Caco-2 (cell line): ENCODE data around the gene SECISBP2L. TPM values are rescaled to one million over a fixed set of nuclear protein-coding genes. Genes with fewer than 3 reads are reported as not detected.

Source experiments
- BruUV-seq: library from RNA; stranded (reverse); fragments of 400-500 nt; replicated peaks from 2 replicates; lab custom pipeline; 2021; lab: Mats Ljungman, UMichigan
- CTCF ChIA-PET: fragments of 300-600 bp; sonication (Branson Sonifier 250); formaldehyde crosslinking; loops from one replicate; lab custom pipeline; 2022; ENCODE audit warnings: antibody characterized with exemption; lab: Charles Lee
- POLR2A ChIA-PET: fragments of 300-600 bp; sonication (Branson Sonifier 250); formaldehyde crosslinking; loops from one replicate; lab custom pipeline; 2022; ENCODE audit warnings: antibody characterized with exemption; lab: Charles Lee
- DNase-seq, 2 experiments: peaks; one replicate each; pipeline versions ENCODE4 v3.0.0 to v3.0.0-alpha.2; 2020 to 2022
- H3K27me3 ChIP-seq: replicated peaks from 2 replicates; pipeline ENCODE4 v1.6.0; 2011; ENCODE audit warnings: low read length; ENCODE audit not compliant: control insufficient read depth, insufficient read depth
- H3K36me3 ChIP-seq: 2 replicates; pipeline ENCODE4 v1.5.1; 2011; ENCODE audit warnings: low read length; ENCODE audit not compliant: control insufficient read depth, insufficient read depth
- H3K4me1 ChIP-seq: fragments of 250-450 bp; sonication (Bioruptor Pico); 2 replicates; pipeline ENCODE4 v1.5.1; 2020; ENCODE audit warnings: mild to moderate bottlenecking
- H3K4me3 ChIP-seq: 2 replicates; pipeline ENCODE4 v1.5.1; 2011; ENCODE audit warnings: low read depth, mild to moderate bottlenecking, control low read depth, low read length
- H3K9me3 ChIP-seq: fragments of 250-450 bp; sonication (Bioruptor Pico); 2 replicates; pipeline ENCODE4 v1.5.1; 2020; ENCODE audit warnings: mild to moderate bottlenecking, moderate library complexity
- H3K27ac Mint-ChIP-seq: one replicate; pipeline ENCODE4 v1.8.0; 2022; ENCODE audit warnings: mixed read lengths; ENCODE audit not compliant: unreplicated experiment
- H3K27me3 Mint-ChIP-seq: one replicate; pipeline ENCODE4 v1.8.0; 2022; ENCODE audit warnings: mixed read lengths; ENCODE audit not compliant: insufficient read depth, unreplicated experiment
- H3K36me3 Mint-ChIP-seq: one replicate; pipeline ENCODE4 v1.8.0; 2022; ENCODE audit warnings: mild to moderate bottlenecking, mixed read lengths; ENCODE audit not compliant: insufficient read depth, unreplicated experiment
- H3K4me1 Mint-ChIP-seq: one replicate; pipeline ENCODE4 v1.8.0; 2022; ENCODE audit warnings: low read depth, mixed read lengths; ENCODE audit not compliant: unreplicated experiment
- H3K4me3 Mint-ChIP-seq: one replicate; pipeline ENCODE4 v1.8.0; 2022; ENCODE audit warnings: mild to moderate bottlenecking, moderate library complexity, mixed read lengths; ENCODE audit not compliant: unreplicated experiment
- H3K9me3 Mint-ChIP-seq: one replicate; pipeline ENCODE4 v1.8.0; 2022; ENCODE audit warnings: mixed read lengths; ENCODE audit not compliant: unreplicated experiment
- intact Hi-C: fragments of 100-400 bp; cut with micrococcal nuclease; formaldehyde crosslinking; loops from one replicate; pipeline ENCODE4 v1.10.0; 2022; ENCODE audit not compliant: unreplicated experiment
- total RNA-seq: library from RNA; stranded (reverse); gene quantifications from 2 replicates; pipeline ENCODE4 v1.2.3, GENCODE V29; 2022
- TF ChIP-seq, protein P1 (sequence below), 2 experiments: fragments of 200-600 bp in 1 of 2; IDR thresholded peaks; 1 replicate in 1 of 2; 2 replicates in 1 of 2; pipeline versions ENCODE4 v1.5.1 to v1.8.0; 2011 to 2022; ENCODE audit warnings: antibody characterized with exemption in 1 of 2, control low read depth in 1 of 2, inconsistent platforms in 1 of 2, low read depth in 1 of 2, low read length in 1 of 2, mild to moderate bottlenecking in 1 of 2, moderate library complexity in 1 of 2; ENCODE audit not compliant: insufficient read depth in 1 of 2, severe bottlenecking in 1 of 2, unreplicated experiment in 1 of 2

SECISBP2L gene
- total RNA-seq, 1 experiment from 2014 or later = 27.9 TPM

DNA sequence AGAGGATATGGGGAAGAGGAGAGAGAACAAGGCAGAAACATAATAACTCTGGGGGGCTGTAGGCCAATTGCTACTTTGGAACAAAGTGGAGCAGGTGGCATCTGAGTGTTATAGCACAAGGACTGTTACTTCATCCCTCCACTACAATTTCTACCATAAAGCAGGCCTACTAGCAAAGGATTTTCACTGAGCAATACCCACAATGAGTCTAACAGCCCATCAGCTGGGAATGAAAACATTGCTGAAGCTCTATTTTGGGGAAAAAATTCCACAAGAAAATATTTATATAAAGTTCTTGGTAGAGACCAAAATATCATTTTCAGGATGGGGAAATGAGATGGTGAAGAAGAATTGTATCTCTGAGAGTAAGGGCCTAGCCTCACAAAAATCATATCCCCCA lies 78.9 kb downstream of the SECISBP2L start:
- no TSS peak for BruUV-seq
- H3K4me3 ChIP-seq = no peak overlapping the region
- Mint-ChIP-seq H3K4me1 (peaks cover 11% of the 10 kb centered on the region), H3K4me3 (no peak overlapping the region), H3K27me3 (peaks cover 10% of the 10 kb centered on the region), H3K9me3 (no peaks in the 10 kb centered on the region), H3K36me3 (no peaks in the 10 kb centered on the region), H3K27ac (no peak overlapping the region)
- no peaks in the 10 kb centered on the region for H3K36me3 ChIP-seq
- no peaks in the 10 kb centered on the region; the same call in none of the 2 replicates for H3K27me3 ChIP-seq
- CTCF ChIA-PET = no interaction called here
- TF ChIP-seq, protein P1, sequence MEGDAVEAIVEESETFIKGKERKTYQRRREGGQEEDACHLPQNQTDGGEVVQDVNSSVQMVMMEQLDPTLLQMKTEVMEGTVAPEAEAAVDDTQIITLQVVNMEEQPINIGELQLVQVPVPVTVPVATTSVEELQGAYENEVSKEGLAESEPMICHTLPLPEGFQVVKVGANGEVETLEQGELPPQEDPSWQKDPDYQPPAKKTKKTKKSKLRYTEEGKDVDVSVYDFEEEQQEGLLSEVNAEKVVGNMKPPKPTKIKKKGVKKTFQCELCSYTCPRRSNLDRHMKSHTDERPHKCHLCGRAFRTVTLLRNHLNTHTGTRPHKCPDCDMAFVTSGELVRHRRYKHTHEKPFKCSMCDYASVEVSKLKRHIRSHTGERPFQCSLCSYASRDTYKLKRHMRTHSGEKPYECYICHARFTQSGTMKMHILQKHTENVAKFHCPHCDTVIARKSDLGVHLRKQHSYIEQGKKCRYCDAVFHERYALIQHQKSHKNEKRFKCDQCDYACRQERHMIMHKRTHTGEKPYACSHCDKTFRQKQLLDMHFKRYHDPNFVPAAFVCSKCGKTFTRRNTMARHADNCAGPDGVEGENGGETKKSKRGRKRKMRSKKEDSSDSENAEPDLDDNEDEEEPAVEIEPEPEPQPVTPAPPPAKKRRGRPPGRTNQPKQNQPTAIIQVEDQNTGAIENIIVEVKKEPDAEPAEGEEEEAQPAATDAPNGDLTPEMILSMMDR (IDR thresholded peaks at IDR 0.05; ENCODE audit: insufficient read depth in 1 of 2, low read depth in 1 of 2, low read length in 1 of 2, severe bottlenecking in 1 of 2, unreplicated experiment in 1 of 2) = no peak
- H3K4me1 ChIP-seq = no peaks in the 10 kb centered on the region
- no peaks in the 10 kb centered on the region for H3K9me3 ChIP-seq
- intact Hi-C loops = no loop called here
- no peak for DNase-seq
- POLR2A ChIA-PET = no interaction called here

DNA sequence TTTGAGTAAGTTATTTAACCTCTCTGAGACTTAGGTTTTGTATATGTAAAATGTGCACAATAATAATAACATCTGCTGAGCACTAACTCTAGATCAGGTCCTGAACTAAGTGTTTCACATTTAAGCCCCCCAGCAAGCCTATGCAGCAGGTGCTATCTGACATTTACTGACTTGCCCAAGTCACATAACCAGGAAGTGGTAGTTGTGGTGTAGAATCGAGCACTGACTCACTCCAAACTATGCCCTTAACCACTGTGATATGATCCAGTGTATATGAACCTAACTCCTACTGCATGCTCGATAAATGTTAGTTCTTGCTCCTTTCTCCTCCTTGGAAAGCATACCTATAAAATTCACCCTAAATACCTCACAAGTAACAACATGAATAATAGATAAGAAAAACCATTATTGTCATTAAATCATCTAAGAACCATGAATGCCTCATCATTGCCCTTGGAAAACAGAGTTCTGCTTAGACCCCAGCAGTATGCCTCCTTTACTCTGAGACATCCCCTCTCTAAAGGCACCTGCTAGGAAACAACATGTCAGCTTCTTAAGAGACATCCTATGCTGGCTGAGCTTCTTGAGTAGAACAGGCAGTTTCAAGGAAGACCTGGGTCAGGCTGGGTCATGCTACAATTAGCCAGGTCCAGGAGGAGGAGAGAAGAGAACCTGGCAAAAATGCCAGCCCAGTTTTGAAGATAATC lies 79.5 kb downstream of the SECISBP2L start:
- ChIA-PET CTCF (interaction anchor here (1.2 to 3.7 kb wide), 3 partner anchors 9 to 105 kb away, joined by 4 to 41 read pairs (median 20); partner anchors contain the start of gene EID1), POLR2A (no interaction called here)
- Histone ChIP-seq H3K9me3 (no peaks in the 10 kb centered on the region), H3K27me3 (no peaks in the 10 kb centered on the region; the same call in none of the 2 replicates), H3K36me3 (no peaks in the 10 kb centered on the region), H3K4me3 (no peak overlapping the region), H3K4me1 (no peaks in the 10 kb centered on the region)
- no peak for DNase-seq
- Mint-ChIP-seq H3K4me1 (peaks cover 11% of the 10 kb centered on the region), H3K27ac (no peak overlapping the region), H3K36me3 (no peaks in the 10 kb centered on the region), H3K4me3 (no peak overlapping the region), H3K9me3 (no peaks in the 10 kb centered on the region), H3K27me3 (peaks cover 8% of the 10 kb centered on the region)
- intact Hi-C loops = loop anchor here (1.0 kb wide), 2 partner anchors 9 to 104 kb away; no protein-coding TSS in a partner anchor
- TF ChIP-seq, protein P1 (IDR thresholded peaks at IDR 0.05; ENCODE audit: insufficient read depth in 1 of 2, low read depth in 1 of 2, low read length in 1 of 2, severe bottlenecking in 1 of 2, unreplicated experiment in 1 of 2) = no peak
- BruUV-seq = no TSS peak

DNA sequence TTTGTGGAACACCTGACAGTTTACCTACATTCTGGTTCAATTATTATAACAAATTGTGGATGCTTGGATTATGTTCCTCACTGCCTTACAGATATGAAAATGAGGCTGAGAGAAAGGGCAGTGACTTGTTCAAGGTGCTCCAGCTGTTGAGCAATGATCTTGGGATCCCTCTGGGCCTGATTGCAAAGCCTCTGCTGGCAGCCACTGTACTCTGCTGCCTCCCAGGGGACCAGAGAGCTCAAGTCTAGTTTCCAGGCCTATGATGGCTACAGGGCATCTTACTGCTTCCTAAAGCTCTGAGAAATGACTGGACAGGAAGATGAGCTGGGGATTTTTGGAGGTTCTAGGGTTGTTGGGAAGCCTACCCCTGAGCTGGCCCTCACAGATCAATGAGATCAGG lies 80.3 kb downstream of the SECISBP2L start:
- Histone ChIP-seq H3K36me3 (no peaks in the 10 kb centered on the region), H3K27me3 (no peaks in the 10 kb centered on the region; the same call in none of the 2 replicates), H3K4me3 (no peak overlapping the region), H3K9me3 (no peaks in the 10 kb centered on the region), H3K4me1 (no peaks in the 10 kb centered on the region)
- peak in 1 of 2 experiments; percentile 41 for DNase-seq
- Mint-ChIP-seq H3K27ac (no peak overlapping the region), H3K4me1 (peaks cover 11% of the 10 kb centered on the region), H3K4me3 (no peak overlapping the region), H3K9me3 (no peaks in the 10 kb centered on the region), H3K36me3 (no peaks in the 10 kb centered on the region), H3K27me3 (peaks cover 15% of the 10 kb centered on the region)
- intact Hi-C loops = loop anchor here (1.0 kb wide), 2 partner anchors 9 to 104 kb away; no protein-coding TSS in a partner anchor
- ChIA-PET CTCF (interaction anchor here (1.2 to 3.7 kb wide), 3 partner anchors 9 to 104 kb away, joined by 4 to 41 read pairs (median 20); partner anchors contain the start of gene EID1), POLR2A (no interaction called here)
- BruUV-seq = no TSS peak
- TF ChIP-seq, protein P1 (IDR thresholded peaks at IDR 0.05; ENCODE audit: insufficient read depth in 1 of 2, low read depth in 1 of 2, low read length in 1 of 2, severe bottlenecking in 1 of 2, unreplicated experiment in 1 of 2) = peak; percentile 13 to 48
